Measurements from ENCODE around the gene MGRN1.

MGRN1 gene

GRCh38 chr16:4687946-4688673, 63.5 kb downstream of the MGRN1 start:
- no peak for DNase-seq (ENCODE audit: low read depth in 2 of 2)

- DNase-seq (ENCODE audit: low read depth in 2 of 2), result no peak
Measured at GRCh38 chr16:4688674-4689045, 64.0 kb downstream of the MGRN1 start.

GRCh38 chr16:4689091-4689671, 64.6 kb downstream of the MGRN1 start:
- DNase-seq (ENCODE audit: low read depth in 2 of 2), result no peak

- no peak for DNase-seq (ENCODE audit: low read depth in 2 of 2)
Measured at GRCh38 chr16:4689864-4690704, 65.5 kb downstream of the MGRN1 start.

GRCh38 chr16:4690946-4691665, 66.5 kb downstream of the MGRN1 start:
- DNase-seq (ENCODE audit: low read depth in 2 of 2), result no peak

GRCh38 chr16:4691666-4692412, 67.2 kb downstream of the MGRN1 start:
- no peak for DNase-seq (ENCODE audit: low read depth in 2 of 2)

- DNase-seq (ENCODE audit: low read depth in 2 of 2), result no peak
Measured at GRCh38 chr16:4692460-4693295, 68.1 kb downstream of the MGRN1 start.

GRCh38 chr16:4693296-4693955, 68.8 kb downstream of the MGRN1 start, which contains the start of gene NUDT16L1:
NUDT16L1 (plus strand) TSS chr16:4693562; CDS start chr16:4693727, 165 bp downstream.
- peak; percentile 93 to 95 for DNase-seq (ENCODE audit: low read depth in 2 of 2)

- no peak for DNase-seq (ENCODE audit: low read depth in 2 of 2)
Measured at GRCh38 chr16:4693956-4694641, 69.5 kb downstream of the MGRN1 start.

- DNase-seq (ENCODE audit: low read depth in 2 of 2), result no peak
Measured at GRCh38 chr16:4694642-4695451, 70.2 kb downstream of the MGRN1 start.

- DNase-seq (ENCODE audit: low read depth in 2 of 2), result no peak
Measured at GRCh38 chr16:4695473-4696171, 71.0 kb downstream of the MGRN1 start.

GRCh38 chr16:4696172-4696904, 71.7 kb downstream of the MGRN1 start:
- DNase-seq (ENCODE audit: low read depth in 2 of 2), result no peak

- DNase-seq (ENCODE audit: low read depth in 2 of 2), result no peak
Measured at GRCh38 chr16:4696905-4697847, 72.5 kb downstream of the MGRN1 start.

GRCh38 chr16:4697848-4698291, 73.2 kb downstream of the MGRN1 start:
- DNase-seq (ENCODE audit: low read depth in 2 of 2), result no peak

GRCh38 chr16:4698321-4699045, 73.9 kb downstream of the MGRN1 start:
- DNase-seq (ENCODE audit: low read depth in 2 of 2), result no peak
